Pancreas (tissue), 10 donors: ENCODE measurements around the gene LNX1. TPM values are rescaled to one million over a fixed set of nuclear protein-coding genes. Genes with fewer than 3 reads are reported as not detected.
A peak's percentile ranks its signal among the peaks of the same experiment; 100 is the strongest.

ENCODE experiments used
- ATAC-seq, 4 donors: fragments of 200-7000 bp; cut with Tn5 transposase; one replicate each; pipeline versions ENCODE4 v1.8.0 to v1.9.1; 2020; ENCODE audit warnings: mild to moderate bottlenecking in 4 of 4, moderate library complexity in 4 of 4
- DNase-seq, 6 donors: peaks; one replicate each; pipeline ENCODE4 v3.0.0-alpha.2; 2020
- FAIRE-seq: peaks from 2 replicates; lab custom pipeline; 2012; peaks lifted over from hg19 to GRCh38; lab: Jason Lieb, UNC
- H3K27ac ChIP-seq, 4 donors: fragments of 200-600 bp; sonication (generic); 1 replicate in 3 of 4; 2 replicates in 1 of 4; pipeline versions ENCODE4 v1.5.0 to v1.8.0; 2020
- H3K27me3 ChIP-seq, 4 donors: fragments of 200-600 bp; one replicate each; pipeline ENCODE4 v1.8.0; 2021
- H3K36me3 ChIP-seq, 3 donors: fragments of 200-600 bp; sonication (generic) in 1 of 3; one replicate each; pipeline versions ENCODE4 v1.5.0 to v1.8.0; 2020 to 2021
- H3K4me1 ChIP-seq, 3 donors: fragments of 200-600 bp; one replicate each; pipeline ENCODE4 v1.8.0; 2021
- H3K4me3 ChIP-seq, 4 donors: fragments of 200-600 bp; sonication (generic) in 2 of 4; one replicate each; pipeline versions ENCODE4 v1.5.0 to v1.8.0; 2020 to 2021
- H3K9me3 ChIP-seq, 4 donors: fragments of 200-600 bp; one replicate each; pipeline ENCODE4 v1.8.0; 2021
- WGBS, 2 donors: extraction: QIAGEN DNeasy Blood & Tissue Kit; methylation state at CpG; one replicate each; pipeline ENCODE4 v1.1.7; 2013; 5-methylcytosine and 5-hydroxymethylcytosine counted together
- intact Hi-C, 3 donors: fragments of 100-400 bp; cut with DNase I; formaldehyde crosslinking; loops; one replicate each; pipeline versions ENCODE4 v1.11.1 to v1.14.2; 2022
- polyA plus RNA-seq, 2 donors: library from polyadenylated mRNA; stranded (reverse); fragments of 200-250 nt; gene quantifications; one replicate each; pipeline ENCODE4 v1.2.3, GENCODE V29; 2013
- total RNA-seq, 6 donors: library from RNA; stranded (reverse); fragmentation: NEBNext Ultra II Directional in 4 of 6; extraction: Animal tissue kit (Norgen Biotek cat#: 25700) in 4 of 6; gene quantifications; one replicate each; pipeline versions ENCODE4 v1.2.1 to v1.2.4, GENCODE V29; 2021 to 2023
- TF ChIP-seq, protein P1 (sequence below), 4 donors: fragments of 200-600 bp; sonication (generic) in 3 of 4; IDR thresholded peaks; one replicate each; pipeline versions ENCODE4 v1.5.0 to v1.8.0; 2021; ENCODE audit warnings: antibody characterized with exemption in 4 of 4
- donor health status: healthy with polysubstance abuse.
- donor health status: DM: no; HTN: no; CAD: no; lungs with moderate emphysema.
- donor health status: DM: no; HTN: no; CAD: no.
- donor health status: control.
- donor health status: control.
- donor health status: Bipolar disorder and iron deficiency.
- donor health status: DM: yes; HTN: yes; CAD: no.
- donor health status: DM: no; HTN: no; CAD: no.
- donor health status: DM: no; HTN: no; CAD: no.
- donor health status: DM: yes; HTN: yes; CAD: no.

LNX1 gene
- total and polyA plus RNA-seq, 8 donors = 6.1 to 18.6 (median 15.0) TPM

DNA sequence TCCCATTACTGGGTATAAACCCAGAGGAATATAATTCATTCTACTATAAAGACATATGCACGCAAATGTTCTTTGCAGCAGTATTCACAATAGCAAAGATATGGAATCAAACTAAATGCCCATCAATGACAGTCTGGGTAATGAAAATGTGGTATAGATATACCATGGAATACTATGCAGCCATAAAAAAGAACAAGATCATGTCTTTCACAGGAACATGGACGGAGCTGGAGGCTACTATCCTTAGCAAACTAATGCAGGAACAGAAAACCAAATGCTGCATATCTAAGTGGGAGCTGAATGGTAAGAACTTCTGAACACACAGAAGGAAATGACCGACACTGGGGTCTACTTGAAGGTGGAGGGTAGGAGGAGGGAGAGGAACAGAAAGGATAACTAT lies 42.6 kb downstream of the LNX1 start:
- 96 to 100% methylated on average over 3 of the region's 3 CpGs for WGBS, 2 donors
- Histone ChIP-seq H3K36me3 (no peaks in the 10 kb centered on the region), H3K4me3 (no peak overlapping the region), H3K27me3 (no peaks in the 10 kb centered on the region), H3K4me1 (peaks cover 0 to 8% (median 7%) of the 10 kb centered on the region in 3 donors), H3K27ac (no peak overlapping the region), H3K9me3 (no peaks in the 10 kb centered on the region)
- FAIRE-seq (no peak), DNase-seq (no peak), ATAC-seq (no peak)
- TF ChIP-seq, protein P1, sequence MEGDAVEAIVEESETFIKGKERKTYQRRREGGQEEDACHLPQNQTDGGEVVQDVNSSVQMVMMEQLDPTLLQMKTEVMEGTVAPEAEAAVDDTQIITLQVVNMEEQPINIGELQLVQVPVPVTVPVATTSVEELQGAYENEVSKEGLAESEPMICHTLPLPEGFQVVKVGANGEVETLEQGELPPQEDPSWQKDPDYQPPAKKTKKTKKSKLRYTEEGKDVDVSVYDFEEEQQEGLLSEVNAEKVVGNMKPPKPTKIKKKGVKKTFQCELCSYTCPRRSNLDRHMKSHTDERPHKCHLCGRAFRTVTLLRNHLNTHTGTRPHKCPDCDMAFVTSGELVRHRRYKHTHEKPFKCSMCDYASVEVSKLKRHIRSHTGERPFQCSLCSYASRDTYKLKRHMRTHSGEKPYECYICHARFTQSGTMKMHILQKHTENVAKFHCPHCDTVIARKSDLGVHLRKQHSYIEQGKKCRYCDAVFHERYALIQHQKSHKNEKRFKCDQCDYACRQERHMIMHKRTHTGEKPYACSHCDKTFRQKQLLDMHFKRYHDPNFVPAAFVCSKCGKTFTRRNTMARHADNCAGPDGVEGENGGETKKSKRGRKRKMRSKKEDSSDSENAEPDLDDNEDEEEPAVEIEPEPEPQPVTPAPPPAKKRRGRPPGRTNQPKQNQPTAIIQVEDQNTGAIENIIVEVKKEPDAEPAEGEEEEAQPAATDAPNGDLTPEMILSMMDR (IDR thresholded peaks at IDR 0.05) = no peak
- intact Hi-C loops = no loop called here

- DNase-seq (no peak), ATAC-seq (no peak), FAIRE-seq (no peak)
- H3K9me3 ChIP-seq = no peaks in the 10 kb centered on the region
- no peaks in the 10 kb centered on the region for H3K27me3 ChIP-seq
- H3K36me3 ChIP-seq = no peaks in the 10 kb centered on the region
- intact Hi-C loops = no loop called here
- no peak overlapping the region for H3K27ac ChIP-seq
- H3K4me1 ChIP-seq = peaks cover 0 to 8% (median 7%) of the 10 kb centered on the region in 3 donors
- 55 to 61% methylated on average over 2 of the region's 2 CpGs for WGBS, 2 donors
- TF ChIP-seq, protein P1 (IDR thresholded peaks at IDR 0.05) = no peak
- no peak overlapping the region for H3K4me3 ChIP-seq
Observed at GRCh38 chr4:53547983-53548382, 43.3 kb downstream of the LNX1 start.

DNA sequence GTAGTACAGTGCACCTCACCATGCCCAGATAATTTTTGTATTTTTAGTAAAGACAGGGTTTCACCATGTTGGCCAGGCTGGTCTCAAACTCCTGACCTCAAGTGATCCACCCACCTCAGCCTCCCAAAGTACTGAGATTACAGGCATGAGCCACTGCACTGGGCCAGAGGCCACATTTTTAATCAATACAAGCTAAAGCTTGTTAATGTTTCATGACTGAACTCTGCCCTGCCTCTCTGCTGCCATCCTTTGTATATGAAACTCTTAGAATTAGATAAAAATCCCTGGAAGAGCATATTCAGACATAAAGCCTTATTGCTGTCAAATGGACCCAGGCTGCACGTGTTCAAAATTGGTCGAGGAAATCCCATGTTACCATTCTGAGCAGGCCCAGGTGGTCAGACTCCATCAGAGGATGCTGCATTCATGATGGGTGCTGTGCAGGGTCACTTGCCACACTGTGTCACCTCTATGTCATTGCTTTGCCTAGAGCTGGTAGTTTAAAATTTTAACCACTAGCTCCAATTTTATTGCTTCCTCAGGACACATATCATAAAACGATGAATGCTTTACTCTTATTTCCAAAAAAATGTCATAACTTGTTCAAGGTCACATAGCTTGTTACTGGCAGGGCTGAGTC lies 45.2 kb downstream of the LNX1 start:
- H3K4me3 ChIP-seq = no peak overlapping the region
- H3K36me3 ChIP-seq = no peaks in the 10 kb centered on the region
- peak overlapping the region in 1 of 4 donors; percentile 22 for H3K27ac ChIP-seq
- H3K27me3 ChIP-seq = no peaks in the 10 kb centered on the region
- FAIRE-seq (no peak), DNase-seq (peak in 2 of 6 donors; percentile 7 to 19), ATAC-seq (peak; percentile 56 to 76 (median 66))
- TF ChIP-seq, protein P1 (IDR thresholded peaks at IDR 0.05) = no peak
- intact Hi-C loops = no loop called here
- WGBS, 2 donors = 36 to 41% methylated on average over 3 of the region's 3 CpGs
- H3K4me1 ChIP-seq = peaks cover 0 to 18% (median 8%) of the 10 kb centered on the region in 3 donors
- no peaks in the 10 kb centered on the region for H3K9me3 ChIP-seq

GRCh38 chr4:53545273-53545672 lies 46.0 kb downstream of the LNX1 start:
- no peaks in the 10 kb centered on the region for H3K27me3 ChIP-seq
- intact Hi-C loops = no loop called here
- DNase-seq = no peak
- no peaks in the 10 kb centered on the region for H3K36me3 ChIP-seq
- peaks cover 0 to 18% (median 8%) of the 10 kb centered on the region in 3 donors for H3K4me1 ChIP-seq
- H3K4me3 ChIP-seq = no peak overlapping the region
- H3K9me3 ChIP-seq = no peaks in the 10 kb centered on the region
- no peak overlapping the region for H3K27ac ChIP-seq
- ATAC-seq = no peak
- no peak for FAIRE-seq
- WGBS, 2 donors = 89 to 90% methylated on average over 1 of the region's 1 CpG
- TF ChIP-seq, protein P1 (IDR thresholded peaks at IDR 0.05) = no peak

DNA sequence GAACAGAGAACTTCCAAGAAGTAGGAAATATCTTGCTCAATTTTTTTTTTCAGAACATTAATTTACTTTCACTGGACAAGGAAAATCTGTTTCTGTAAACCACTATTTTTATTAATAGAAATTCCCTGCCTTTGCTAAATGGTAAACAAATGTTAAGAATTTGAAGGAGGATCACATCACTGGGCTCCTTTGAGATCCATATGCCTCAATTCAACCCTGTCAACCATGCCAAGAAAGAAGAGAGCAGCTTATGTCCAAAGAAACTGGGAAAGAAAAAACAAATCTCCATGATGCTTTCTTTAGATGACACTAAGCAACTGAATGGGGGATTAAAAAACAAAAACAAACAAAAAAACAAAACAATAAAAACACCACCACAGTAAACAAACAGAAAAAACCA lies 47.7 kb downstream of the LNX1 start:
- ATAC-seq = no peak
- no peak for DNase-seq
- intact Hi-C loops = no loop called here
- H3K9me3 ChIP-seq = no peaks in the 10 kb centered on the region
- H3K36me3 ChIP-seq = no peaks in the 10 kb centered on the region
- no peak overlapping the region for H3K4me3 ChIP-seq
- H3K27me3 ChIP-seq = no peaks in the 10 kb centered on the region
- FAIRE-seq = no peak
- TF ChIP-seq, protein P1 (IDR thresholded peaks at IDR 0.05) = no peak
- peaks cover 0 to 18% (median 8%) of the 10 kb centered on the region in 3 donors for H3K4me1 ChIP-seq
- H3K27ac ChIP-seq = no peak overlapping the region
